Peyer's patch (tissue), 4 donors: Measurements from ENCODE around the gene CYP20A1.

Experiments
- POLR2A ChIP-seq, 2 donors: fragments of 450-650 bp; IDR thresholded peaks; one replicate each; pipeline ENCODE4 v1.5.1; 2017; ENCODE audit warnings: antibody characterized with exemption in 2 of 2, mild to moderate bottlenecking in 2 of 2, moderate library complexity in 2 of 2
- TF ChIP-seq, protein P1 (sequence below), 6 experiments: fragments of 450-650 bp in 4 of 6; fragments of 200-600 bp in 2 of 6; sonication (generic) in 1 of 6; IDR thresholded peaks; one replicate each; pipeline ENCODE4 v1.5.1; 2017 to 2019; ENCODE audit warnings: antibody characterized with exemption in 6 of 6, mild to moderate bottlenecking in 3 of 6, moderate library complexity in 1 of 6

DNA sequence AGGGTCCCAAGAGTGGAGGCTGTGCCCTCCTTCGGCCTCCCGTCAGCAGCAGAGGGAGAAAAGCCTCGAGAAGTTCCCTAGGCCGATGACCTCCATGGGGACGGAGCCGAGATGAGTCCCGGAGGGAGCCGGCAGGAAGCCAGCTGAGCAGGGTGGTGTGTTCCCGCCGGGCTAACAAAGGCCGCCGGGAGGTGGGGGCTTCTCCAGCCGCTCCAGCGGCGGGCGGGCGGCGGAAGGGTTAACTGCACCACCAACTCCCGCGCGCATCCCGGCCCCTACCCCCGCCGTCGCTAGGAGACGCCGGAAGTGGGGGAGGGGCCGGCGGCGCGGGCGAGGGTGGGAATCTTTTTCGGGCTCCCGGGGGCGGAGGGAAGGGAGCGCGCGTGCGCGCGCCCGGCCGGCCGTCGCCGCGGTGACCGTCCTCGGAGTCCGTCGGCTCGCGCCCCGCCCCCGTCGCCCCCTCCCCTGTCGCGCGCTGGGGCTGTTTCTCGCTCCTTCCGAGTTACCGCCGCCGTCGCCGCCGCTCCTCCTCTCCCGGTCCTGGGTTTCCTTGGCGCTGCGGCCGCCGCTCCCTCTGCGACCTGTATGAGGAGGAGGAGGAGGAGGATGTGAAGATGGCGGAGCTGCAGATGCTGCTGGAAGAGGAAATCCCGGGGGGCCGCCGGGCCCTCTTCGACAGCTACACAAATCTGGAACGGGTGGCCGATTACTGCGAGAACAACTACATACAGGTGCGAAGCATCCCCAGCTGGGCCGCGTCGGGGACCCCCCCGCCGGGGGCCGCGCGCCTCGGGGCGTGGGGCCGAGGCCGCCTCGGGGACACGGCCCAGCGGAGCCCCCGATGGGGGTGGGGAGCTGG is 89.3 kb downstream of the CYP20A1 start, which contains the start of gene ABI2:
- TF ChIP-seq POLR2A (IDR thresholded peaks at IDR 0.05) = no peak
- TF ChIP-seq, protein P1, sequence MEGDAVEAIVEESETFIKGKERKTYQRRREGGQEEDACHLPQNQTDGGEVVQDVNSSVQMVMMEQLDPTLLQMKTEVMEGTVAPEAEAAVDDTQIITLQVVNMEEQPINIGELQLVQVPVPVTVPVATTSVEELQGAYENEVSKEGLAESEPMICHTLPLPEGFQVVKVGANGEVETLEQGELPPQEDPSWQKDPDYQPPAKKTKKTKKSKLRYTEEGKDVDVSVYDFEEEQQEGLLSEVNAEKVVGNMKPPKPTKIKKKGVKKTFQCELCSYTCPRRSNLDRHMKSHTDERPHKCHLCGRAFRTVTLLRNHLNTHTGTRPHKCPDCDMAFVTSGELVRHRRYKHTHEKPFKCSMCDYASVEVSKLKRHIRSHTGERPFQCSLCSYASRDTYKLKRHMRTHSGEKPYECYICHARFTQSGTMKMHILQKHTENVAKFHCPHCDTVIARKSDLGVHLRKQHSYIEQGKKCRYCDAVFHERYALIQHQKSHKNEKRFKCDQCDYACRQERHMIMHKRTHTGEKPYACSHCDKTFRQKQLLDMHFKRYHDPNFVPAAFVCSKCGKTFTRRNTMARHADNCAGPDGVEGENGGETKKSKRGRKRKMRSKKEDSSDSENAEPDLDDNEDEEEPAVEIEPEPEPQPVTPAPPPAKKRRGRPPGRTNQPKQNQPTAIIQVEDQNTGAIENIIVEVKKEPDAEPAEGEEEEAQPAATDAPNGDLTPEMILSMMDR (IDR thresholded peaks at IDR 0.05) = no peak
